ENCODE results near the gene PIGP. TPM values are rescaled to one million over a fixed set of nuclear protein-coding genes. Genes with fewer than 3 reads are reported as not detected.

The PIGP gene
- total and polyA plus RNA-seq, 2 of the 13 experiments (the other 11 are each of a cell fraction or from before 2014, with no cell fraction given) = 14.8 to 33.4 TPM

- TF ChIP-seq ZBTB4 (CRISPR knock-in tag; IDR thresholded peaks at IDR 0.05; ENCODE audit: borderline replicate concordance) (no peak), ATF5 (CRISPR knock-in tag; IDR thresholded peaks at IDR 0.05; ENCODE audit: low read depth) (no peak), ZNF781 (CRISPR knock-in tag; IDR thresholded peaks at IDR 0.05; ENCODE audit: borderline replicate concordance, not compliant biosample characterization) (peak; percentile 32), ZNF224 (CRISPR knock-in tag; IDR thresholded peaks at IDR 0.05) (no peak), HNF1A (IDR thresholded peaks at IDR 0.05; ENCODE audit: low read depth) (no peak), HNF1A (CRISPR knock-in tag; IDR thresholded peaks at IDR 0.05; ENCODE audit: borderline replicate concordance) (peak; percentile 56; the same call in 1 of the 2 replicates), IRF9 (CRISPR knock-in tag; IDR thresholded peaks at IDR 0.05; ENCODE audit: borderline replicate concordance) (peak; percentile 41; the same call in 1 of the 2 replicates), NFE2L2 (IDR thresholded peaks at IDR 0.05; ENCODE audit: low read length) (no peak), RXRA (CRISPR knock-in tag; IDR thresholded peaks at IDR 0.05) (0 out of 2 replicates have a peak, but pooled peaks have one; percentile 10), HDAC6 (IDR thresholded peaks at IDR 0.05; ENCODE audit: low read depth, low read length) (no peak), FOXK1 (CRISPR knock-in tag; IDR thresholded peaks at IDR 0.05; ENCODE audit: borderline replicate concordance, low read depth) (no peak), IKZF4 (CRISPR knock-in tag; IDR thresholded peaks at IDR 0.05; ENCODE audit: borderline replicate concordance, low read depth, not compliant biosample characterization) (no peak), PHF8 (CRISPR knock-in tag; IDR thresholded peaks at IDR 0.05) (peak; percentile 69; the same call in 1 of the 2 replicates), FOSL1 (CRISPR knock-in tag; IDR thresholded peaks at IDR 0.05; ENCODE audit: borderline replicate concordance) (no peak), ARID2 (CRISPR knock-in tag; IDR thresholded peaks at IDR 0.05; ENCODE audit: borderline replicate concordance) (no peak), NR0B2 (CRISPR knock-in tag; IDR thresholded peaks at IDR 0.05) (no peak; the same call in 1 of the 2 replicates), TP53 (CRISPR knock-in tag; conservative IDR thresholded peaks at IDR 0.05) (no peak)
Observed at GRCh38 chr21:37073417-37074196, 736 bp upstream of the PIGP start (continued).
